DMS53 (cell line): ENCODE measurements around the gene SLC2A9.

ENCODE experiments used
- DNase-seq: peaks from one replicate; lab custom pipeline; 2025; lab: John Stamatoyannopoulos, UW

Gene SLC2A9

DNA sequence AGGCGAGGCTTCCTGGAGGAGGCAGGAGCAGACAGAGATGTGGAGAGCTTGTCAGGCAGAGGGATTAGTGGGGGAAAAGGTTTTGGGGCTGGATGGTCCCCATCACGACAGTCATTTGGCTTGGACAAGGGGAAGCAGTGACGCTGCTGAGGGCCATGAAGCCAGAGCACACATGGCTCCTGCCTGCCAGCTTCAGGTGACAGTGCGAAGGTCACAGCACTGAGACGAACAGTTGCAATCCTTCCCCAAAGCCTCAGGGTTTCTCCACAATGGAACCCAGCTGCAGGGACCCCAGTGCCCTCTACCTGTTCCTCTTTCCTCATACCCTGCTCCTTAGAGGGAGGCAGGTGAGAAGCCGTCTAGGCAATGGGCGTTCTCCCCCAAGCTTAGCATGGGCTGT lies 129.6 kb downstream of the SLC2A9 start:
- no peak for DNase-seq

DNA sequence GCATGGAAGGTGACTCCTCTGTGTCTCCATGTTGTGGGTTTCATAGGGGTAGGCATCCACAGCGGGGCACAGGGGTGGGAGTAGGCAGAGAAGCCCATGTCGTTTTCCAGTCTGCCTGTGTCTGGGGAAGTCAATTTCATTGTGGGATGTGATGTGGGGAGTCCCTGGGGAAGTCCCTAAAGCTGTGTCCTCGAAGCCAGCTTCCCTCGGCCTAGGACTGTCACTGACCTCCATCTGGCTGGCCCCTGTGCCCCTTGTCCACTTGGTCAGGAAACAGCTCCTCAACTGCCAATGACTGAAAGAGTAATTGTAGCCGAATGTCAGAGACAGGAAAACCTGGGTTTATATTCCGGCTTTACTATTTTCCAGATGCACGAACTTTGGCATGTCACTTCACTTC lies 130.2 kb downstream of the SLC2A9 start:
- DNase-seq, result no peak

DNA sequence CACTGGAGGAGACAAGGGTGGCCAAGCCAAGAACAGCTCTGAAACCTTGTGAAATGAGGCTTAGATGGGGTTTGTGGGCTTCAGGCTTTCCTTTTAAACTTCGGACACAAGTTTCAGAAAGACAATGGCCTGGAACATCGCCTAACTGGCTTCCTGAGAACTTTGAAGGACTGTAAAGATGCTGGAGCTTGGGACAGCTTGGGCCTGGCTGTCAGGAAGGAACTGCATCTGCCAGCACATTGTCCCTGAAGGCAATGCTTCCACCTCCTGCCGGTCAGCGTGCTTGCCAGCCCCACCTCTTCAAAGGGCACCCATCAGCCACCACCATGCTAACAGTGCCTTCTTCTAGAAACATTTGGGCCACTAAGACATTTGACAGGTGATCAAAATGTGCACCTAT lies 132.0 kb downstream of the SLC2A9 start:
- DNase-seq, result no peak

DNA sequence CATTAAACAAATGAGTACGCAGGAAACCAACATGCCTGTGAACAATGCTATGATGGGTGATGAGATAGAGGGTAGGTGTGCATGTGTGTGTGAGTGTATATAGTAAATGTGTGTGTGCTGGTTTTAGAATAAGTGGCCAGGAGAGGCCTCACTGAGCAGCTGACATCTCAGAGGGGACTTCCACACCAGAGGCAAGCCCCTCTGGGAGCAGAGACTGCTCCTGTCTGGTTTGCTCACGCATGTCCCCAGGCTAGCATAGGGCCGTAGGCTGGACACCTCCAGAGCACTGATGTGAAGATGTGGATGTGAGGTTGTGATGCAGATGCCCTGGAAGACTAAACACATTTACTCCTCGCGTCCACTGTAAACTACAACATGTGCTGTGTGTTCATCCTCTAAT lies 135.3 kb downstream of the SLC2A9 start:
- no peak for DNase-seq

GRCh38 chr4:9880406-9881197 lies 140.7 kb downstream of the SLC2A9 start:
- DNase-seq, result no peak

DNA sequence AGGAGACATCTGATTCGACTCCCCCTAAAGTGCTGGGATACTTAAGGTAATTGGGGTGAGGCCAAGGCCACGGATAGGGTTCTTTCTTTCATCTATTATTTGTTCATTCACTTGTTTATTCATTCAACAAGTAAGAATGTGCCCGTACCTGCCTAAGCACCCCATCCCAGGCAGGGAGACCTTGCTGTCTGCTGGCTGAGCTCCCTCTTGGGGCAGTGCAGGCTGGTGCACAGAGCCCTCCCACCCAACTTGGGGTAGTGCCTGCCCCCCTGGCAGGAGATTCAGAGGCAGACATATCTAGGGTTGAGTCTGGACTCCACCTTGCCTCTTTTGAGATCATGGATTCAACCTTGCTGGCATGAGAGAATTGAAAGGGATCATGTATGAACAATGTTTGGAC lies 144.2 kb downstream of the SLC2A9 start:
- no peak for DNase-seq

GRCh38 chr4:9875516-9875915 lies 145.8 kb downstream of the SLC2A9 start:
- DNase-seq, result no peak

DNA sequence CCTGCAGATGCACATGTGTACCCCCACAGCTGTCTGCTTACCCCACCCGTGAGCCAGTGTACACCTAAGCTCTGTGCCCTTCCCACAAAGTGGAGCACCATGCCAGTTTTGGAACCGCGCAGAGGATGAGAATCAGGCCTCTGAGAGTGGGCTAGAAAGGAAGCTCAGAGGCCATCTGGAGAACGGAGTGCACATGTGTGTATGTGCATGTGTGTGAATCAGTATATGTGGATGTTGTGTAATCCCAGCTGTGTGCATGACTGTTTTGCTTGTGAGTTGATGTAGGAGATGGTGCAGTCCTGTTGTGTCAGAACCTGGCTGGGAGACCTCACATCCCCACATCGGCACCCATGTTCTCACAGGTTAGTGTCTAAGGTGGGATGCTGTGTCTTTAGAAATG lies 146.9 kb downstream of the SLC2A9 start:
- DNase-seq, result no peak

DNA sequence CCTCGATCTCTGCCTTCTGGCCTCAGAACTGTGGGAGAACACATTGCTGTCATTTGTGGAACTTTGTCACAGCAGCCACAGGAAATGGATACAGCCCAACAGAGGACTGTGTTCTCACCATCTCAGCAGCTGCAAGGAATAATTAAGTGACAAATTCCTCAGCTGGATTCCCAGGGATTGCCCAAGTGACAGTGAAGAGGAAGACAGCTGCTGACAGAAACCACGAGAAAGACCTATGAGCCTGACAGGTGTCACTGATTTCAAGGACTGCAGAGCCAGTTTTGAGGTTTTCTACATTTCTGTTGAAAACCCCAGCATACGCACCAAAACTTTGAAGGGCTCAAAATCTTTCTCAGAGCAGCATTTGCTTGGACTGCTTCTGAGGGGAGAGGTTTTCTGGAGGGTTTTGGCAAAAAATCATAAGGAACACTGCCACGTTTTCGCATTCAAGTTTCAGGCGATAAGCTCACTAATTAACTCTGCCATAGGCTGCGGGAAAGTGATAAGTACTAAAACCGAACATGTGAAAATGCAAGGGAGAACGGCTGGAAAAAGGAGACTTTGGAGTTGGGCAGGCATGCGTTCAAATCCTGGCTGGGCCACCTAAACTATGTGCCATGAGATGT lies 151.0 kb downstream of the SLC2A9 start:
- no peak for DNase-seq

DNA sequence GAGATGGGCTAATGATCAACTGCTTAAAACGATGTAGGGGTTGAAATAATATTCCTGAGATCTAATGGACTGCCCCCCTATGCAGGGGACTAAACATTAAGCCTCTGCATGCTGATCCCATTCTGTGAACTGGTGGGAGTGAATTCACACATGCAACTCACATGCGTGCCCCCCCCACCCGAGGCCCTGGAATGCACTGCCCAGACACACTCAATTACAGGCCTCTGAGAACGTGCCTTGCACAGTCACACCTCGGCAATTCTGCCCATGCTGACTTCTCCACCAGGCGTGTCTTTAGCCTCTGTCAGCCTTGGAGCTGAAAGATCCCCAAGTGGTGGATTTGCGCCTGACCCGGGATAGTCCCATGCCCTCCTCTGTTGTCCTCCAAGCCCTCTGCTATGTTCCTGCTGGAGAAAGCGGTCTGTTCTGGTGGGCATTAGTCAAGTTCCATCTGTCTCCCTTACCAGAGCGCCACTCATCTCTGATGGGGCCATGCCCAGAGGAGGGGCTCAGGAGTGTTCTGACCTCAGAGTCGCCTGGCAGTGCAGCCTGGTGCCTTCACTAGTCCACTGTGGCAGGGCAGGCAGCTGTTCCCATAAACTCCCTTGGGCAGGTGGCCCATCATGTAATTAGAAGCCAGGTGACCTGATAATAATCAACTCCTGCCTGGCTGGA lies 153.4 kb downstream of the SLC2A9 start:
- no peak for DNase-seq

- no peak for DNase-seq
Measured at GRCh38 chr4:9866931-9867330, 154.4 kb downstream of the SLC2A9 start.

DNA sequence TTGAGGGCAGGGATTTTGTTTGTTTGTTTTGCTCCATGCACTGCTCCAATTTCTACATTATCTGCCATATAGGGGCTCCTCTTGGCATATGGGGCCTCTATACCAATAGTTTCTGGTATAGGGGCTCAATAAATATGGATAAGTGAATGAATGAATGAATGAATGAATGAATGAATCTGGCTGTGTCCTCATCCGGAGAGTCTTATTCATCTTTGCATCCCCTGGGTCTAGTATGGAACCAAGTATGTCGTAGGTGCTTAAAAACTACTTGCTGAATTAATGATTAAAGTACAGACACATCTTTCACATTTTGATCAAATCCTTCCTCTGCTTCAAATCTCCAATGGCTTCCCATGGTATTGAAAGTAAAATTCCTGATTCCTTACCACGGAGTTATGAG lies 159.7 kb downstream of the SLC2A9 start:
- DNase-seq, result no peak

DNA sequence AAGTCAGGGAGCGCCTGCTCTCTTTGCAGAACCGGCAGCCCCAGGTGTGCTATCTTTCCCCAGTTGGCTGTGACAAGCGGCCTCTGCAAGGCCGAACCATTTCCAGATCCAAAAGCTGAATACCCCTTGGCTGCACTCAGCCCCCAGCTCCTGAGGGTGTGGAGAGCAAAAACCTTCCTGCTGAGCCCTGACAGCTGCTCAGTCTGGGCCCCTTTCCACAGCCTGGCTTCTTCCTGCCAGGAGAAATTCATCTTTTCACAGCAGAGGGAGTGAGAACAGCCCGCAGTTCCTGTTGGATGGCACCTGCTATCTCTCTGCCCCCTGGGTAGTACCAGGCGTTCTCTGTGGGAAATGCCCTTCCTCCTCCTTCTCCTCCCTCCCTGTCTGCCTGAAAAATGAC lies 161.5 kb downstream of the SLC2A9 start:
- DNase-seq, result no peak

DNA sequence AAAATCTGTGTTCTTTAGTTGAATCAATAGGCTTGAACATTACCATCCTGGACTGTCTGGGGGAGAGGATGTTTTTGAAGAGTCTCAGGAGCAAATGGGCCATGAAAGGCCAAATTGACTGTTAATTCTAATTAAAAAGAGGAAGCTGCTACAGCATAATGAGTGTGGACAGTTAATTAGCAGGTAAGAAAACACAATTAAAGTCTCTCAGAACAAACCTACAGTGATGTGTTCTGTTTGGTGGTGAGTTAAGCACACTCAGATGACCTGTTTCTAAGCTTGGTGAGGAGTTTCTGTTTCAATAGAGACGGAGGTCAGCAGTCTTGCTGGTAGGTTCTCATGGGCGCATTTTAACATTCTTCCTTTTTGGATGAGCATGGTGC lies 171.8 kb downstream of the SLC2A9 start:
- no peak for DNase-seq

DNA sequence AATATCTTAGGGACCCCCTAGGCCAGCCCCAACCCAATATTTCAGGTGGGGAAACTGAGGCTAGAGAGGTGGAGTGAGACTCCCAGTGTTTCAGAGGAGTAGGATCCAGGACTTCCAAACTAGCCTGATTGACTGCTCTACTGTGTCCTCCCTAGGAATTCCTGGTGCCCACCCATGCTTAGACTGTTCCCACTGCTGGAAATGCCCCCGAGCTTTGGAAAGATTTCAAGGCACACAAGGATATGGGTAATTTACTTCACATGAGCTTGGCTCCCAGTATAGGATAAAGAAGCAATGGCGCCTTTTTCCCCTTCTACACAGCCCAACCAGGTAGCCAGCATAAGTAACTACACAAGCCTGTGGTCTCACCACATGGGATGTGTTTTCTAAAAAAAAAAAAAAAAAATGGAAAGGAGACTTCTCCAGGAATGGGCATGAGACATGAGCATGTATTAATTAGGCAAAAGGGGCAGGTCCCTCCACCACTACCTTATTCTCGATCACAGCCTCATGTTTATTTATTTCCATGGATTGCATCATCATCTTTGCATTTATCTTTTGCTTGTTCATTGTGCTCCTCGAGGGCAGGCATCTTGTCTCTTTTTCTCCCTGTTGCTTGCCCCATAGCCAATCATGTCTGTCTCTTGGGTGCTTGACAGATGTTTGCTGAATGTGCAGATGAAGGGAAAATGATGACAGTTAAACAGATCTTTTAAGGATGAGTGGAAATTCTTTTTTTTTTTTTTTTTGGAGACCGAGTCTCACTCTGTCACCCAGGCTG lies 173.1 kb downstream of the SLC2A9 start:
- no peak for DNase-seq

GRCh38 chr4:9845791-9846493 lies 175.4 kb downstream of the SLC2A9 start:
- DNase-seq, result no peak

GRCh38 chr4:9841072-9841471 lies 180.2 kb downstream of the SLC2A9 start:
- DNase-seq, result no peak

GRCh38 chr4:9835430-9835829 lies 185.9 kb downstream of the SLC2A9 start:
- no peak for DNase-seq

GRCh38 chr4:9833421-9833820 lies 187.9 kb downstream of the SLC2A9 start:
- no peak for DNase-seq

DNA sequence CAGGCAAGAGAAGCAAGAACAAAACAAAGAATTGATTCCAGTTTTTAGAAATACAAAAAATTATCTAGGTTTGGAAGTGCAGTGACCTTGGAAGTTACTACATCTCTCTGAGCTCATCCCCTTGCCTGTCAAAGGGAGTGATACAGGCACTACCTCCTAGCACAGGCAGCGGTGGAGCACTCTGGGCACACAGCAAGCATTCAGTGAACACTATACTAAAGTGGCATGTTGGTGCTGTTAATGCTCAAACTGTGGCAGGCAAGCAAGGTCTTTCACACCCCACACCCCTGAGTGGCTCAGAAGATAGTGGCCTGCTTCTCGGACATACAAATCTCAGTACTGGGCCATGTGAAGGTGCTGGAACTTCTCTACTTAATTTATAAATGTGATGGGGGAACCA lies 188.7 kb downstream of the SLC2A9 start:
- no peak for DNase-seq

- DNase-seq, result no peak
Measured at GRCh38 chr4:9826551-9826950, 194.7 kb downstream of the SLC2A9 start.

- no peak for DNase-seq
Measured at GRCh38 chr4:9825049-9825448, 196.2 kb downstream of the SLC2A9 start.
